Activated CD4-positive, alpha-beta T cell treated with anti-CD3 and anti-CD28 coated beads, Interleukin-2, amount 50 U/mL, for 16 hours (primary cell): ENCODE results near the gene NTRK1.
"Not testable (repeated sequence)": the region's sequence is repeated elsewhere in the genome, so short reads cannot be mapped to it uniquely, and the experiment has no call there.

Source experiments
- DNase-seq: peaks from one replicate; pipeline ENCODE4 v3.0.0-alpha.2; 2020

Gene NTRK1

DNA sequence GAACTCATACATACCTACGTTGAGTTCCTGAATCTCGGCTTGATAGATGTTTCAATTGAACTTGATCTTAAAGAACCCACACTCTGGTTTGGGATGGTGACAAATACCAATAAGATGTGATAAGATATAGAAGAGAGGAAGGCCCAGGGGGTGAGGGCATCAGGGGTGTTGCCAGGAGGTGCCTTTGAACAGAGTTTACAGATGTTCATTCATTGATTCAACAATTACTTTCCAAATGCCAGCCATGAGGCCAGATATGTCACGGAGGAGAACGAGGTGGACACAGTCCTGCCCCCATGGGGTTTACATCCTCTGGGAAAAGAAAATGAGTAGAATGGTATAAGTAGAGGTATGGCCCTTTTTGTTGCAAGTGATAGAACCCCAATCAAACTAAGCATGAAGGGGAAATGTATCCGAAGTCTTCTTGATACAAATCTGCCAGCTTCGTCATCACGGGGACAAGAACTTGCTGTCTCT is 60.4 kb downstream of the NTRK1 start:
- DNase-seq = no peak

DNA sequence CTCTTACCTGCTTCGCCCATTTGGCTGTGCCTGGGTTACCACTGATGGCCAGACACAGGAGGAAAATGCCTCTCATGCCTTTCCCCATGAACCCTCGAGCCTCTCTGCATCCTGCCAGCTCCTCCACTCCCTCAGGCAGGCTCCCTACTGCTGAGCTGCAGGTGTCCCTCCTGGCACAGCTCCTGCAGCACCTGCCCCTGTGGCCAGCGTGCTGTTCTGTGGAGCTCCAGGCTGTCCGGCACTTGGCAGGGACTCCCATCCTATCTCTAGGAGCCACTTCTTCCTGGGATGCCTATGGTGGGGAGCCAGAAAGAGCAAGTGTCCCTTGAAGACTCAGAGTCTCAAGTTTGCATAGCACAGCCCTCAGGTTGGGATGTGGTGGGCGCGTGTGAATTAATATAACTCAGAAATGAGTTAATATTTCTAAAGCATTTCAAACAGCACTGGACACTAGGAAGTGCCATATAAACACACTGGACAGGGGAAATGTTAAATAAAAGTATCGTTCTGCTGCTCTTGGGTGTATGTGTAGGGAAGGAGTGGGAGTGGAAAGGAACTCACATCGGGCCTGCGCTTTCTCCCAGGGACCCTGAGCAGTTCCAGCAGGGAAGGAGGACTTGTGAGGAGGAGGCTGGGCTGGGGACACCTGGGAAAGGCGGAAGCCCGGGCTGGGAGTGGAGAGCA is 62.5 kb downstream of the NTRK1 start:
- DNase-seq = no peak

DNA sequence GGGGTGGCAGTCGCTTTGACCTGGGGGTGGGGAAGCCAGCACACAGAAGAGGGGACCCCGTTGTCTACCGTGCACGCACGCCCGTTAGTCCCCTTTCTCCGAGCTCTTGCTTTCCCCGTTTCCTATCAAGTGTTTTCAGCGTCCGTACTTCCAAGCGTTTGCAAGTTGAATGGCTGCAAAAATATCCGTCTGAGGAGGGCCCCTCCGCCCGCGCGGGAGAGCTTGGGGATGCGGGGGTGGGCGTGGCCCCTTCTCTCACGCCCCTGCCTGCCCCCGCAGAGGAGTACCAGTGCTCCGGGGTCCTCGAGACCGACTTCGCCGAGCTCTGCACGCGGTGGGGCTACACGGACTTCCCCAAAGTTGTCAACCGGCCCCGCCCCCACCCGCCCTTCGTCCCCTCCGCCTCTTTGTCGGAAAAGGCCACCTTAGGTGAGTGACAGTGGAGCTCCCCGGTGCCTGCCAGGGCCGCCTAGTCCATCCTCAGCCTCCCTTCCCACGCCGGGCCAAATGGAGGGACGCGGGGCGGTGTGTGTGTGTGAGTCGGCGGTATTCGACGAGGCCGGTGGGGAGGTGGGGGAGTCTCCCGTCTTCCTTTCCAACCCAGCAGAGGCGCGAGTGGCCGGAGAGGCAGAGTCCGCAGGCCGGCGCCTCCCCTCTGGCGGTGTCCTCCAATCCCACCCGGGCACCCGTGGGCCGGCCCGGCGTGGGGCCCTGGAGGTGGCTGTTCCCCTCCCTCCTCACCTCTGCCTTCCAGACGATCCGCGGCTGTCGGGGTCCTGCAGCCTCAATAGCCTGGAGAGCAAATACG is 63.2 kb downstream of the NTRK1 start:
- no peak for DNase-seq

DNA sequence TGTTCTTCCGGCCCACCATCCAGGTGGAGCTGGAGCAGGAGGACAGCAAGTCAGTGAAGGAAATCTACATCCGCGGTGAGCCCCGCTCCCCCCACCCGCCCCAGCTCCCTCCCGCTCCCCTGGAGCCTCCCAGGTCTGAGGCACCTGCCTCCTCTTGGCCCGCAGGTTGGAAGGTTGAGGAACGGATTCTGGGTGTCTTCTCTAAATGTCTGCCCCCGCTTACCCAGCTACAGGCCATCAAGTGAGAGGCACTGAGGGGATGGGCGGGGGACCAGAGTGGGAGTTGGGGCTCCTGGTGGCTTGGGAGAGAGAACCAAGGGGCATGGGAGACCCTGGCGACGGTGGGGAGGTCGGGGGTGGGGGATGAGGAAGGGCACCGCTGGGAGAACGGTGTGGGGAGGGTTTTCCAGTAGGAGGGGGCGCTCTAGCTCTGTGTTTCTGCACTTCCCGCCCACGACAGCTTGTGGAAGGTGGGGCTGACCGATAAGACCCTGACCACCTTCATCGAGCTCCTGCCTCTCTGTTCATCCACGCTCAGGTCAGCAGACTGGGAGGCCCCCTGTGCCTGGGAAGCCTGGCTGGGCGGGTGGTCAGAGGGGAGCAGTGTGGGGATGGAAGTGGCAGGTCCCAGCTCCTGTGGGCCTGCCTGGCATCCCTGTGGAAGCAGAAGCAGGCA is 64.0 kb downstream of the NTRK1 start:
- DNase-seq = no peak

DNA sequence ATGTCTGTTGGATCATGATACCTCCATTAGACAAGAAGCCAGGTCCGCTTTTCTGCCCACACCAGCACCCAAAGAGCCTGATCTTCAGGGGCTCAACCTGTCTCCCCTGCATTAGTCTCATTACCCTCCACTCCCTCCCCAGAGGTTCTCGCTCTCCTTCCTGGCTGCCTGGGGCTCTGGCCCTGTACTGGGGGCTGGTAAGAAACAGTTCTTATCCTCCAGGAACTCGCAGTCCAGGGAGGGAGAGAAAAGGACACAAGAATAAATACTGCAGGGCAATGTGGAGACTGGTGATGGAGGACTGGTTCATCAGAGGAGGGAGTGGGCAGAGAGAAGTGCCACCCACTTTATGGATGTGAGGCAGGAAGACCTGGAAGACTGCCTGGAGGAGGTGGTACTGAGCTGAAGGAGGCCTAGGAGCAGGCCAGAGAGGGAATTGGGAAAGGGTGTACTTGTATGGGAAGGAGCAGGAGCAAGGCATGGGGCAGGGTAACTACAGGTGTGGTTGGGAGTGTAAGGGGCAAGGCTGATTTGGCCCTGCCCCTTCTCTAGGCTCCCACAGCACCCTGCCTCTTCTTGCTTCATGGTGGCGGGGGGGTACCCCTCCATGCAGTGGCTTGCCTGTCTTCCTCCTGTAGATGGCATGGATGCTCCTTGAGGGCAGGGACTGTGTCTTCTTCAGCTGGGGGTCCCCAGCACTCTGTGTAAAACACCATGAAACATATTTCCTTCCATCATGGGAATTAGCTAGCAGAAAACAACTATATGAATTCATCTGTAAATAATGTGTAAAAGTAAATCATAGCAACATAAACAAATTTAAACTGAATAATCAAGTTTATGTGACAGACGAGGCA is 64.7 kb downstream of the NTRK1 start:
- DNase-seq = no peak

DNA sequence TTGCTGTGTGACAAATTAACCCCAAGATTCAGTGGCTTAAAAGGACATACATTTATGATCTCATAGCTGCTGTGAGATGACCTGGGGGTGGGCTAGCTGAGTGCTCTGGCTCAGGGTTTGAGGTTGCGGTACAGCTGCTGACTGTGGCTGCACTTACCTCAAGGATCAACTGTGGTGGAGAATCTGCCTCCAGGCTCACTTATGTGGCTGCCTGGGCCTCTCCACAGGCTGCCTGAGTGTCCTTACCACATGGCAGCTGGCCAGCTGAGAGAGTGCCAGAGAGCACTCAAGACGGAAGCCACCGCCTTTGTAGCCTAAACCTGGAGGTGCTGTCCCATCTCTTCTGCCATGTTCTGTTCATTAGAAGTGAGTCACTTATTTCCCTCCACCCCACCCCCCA is 65.5 kb downstream of the NTRK1 start:
- peak; percentile 17 for DNase-seq

DNA sequence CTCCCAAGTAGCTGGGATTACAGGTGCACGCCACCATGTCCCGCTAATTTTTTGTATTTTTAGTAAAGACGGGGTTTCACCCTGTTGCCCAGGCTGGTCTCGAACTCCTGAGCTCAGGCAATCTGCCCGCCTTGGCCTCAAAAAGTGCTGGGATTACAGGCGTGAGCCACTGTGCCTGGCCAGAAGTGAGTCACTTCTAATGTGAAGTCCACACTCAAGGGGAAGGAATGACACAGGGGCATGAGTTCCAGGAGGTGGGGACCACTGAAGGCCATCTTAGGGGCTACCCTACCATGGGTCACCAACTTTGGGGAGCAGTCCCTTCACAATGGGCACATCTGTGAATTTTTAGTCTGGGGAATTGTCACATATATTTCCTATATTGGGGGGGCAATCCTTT is 66.0 kb downstream of the NTRK1 start:
- DNase-seq = not testable (repeated sequence)

DNA sequence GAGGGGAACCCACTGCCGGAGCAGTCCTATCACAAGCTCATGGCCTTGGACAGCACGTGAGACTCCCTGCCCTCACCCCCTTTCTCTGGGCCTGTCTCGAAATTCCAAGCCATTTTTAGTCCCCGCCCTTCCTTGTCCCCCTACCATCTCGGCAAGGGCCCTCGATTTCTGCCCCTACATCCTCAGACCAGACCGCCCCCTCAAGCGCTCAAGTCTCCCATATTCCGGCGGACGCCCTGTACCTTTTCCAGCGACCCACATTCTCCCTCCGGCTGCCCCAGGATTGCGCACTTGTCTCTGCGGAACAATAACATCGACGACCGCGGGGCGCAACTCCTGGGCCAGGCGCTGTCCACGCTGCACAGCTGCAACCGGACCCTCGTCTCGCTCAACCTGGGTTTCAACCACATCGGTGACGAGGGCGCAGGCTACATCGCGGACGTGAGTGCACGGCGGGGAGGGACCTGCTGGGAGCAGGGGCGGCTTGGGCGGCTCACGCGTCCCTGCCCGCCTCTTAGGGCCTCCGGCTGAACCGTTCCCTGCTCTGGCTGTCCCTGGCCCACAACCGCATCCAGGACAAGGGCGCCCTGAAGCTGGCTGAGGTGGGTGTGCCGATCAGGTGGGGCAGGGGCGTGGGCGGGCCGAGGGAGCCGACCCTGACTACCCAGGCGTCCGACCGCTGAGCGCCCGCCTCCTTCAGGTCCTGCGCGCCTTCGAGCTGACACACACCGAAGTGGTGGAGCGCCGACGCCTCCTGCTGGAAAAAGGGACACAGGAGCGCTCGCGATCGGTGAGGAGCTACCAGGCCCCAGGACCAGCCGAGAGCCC is 66.8 kb downstream of the NTRK1 start:
- DNase-seq = peak; percentile 59

DNA sequence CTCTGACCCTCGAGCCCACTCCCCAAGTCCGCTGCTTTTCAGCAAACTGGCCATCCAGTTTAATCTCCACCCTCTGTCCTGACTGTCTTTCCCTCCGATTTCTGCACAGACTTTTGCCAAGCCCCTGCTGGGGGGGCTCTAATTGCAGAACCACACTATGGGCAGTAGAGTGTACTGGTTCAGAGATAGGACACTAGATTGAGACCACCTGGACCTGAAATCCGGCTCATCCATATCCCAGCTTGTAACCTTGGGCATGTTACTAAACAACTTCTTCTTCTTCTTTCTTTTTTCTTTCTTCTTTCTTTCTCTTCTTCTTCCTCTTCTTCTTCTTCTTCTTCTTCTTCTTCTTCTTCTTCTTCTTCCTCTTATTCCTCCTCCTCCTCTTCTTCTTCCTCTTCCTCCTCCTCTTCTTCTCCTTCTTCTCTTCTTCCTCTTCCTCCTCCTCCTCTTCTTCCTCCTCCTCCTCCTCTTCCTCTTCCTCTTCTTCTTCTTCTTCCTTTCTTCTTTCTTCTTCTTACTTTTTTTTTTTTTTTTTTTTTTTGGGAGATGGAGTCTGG is 67.5 kb downstream of the NTRK1 start:
- no peak for DNase-seq

DNA sequence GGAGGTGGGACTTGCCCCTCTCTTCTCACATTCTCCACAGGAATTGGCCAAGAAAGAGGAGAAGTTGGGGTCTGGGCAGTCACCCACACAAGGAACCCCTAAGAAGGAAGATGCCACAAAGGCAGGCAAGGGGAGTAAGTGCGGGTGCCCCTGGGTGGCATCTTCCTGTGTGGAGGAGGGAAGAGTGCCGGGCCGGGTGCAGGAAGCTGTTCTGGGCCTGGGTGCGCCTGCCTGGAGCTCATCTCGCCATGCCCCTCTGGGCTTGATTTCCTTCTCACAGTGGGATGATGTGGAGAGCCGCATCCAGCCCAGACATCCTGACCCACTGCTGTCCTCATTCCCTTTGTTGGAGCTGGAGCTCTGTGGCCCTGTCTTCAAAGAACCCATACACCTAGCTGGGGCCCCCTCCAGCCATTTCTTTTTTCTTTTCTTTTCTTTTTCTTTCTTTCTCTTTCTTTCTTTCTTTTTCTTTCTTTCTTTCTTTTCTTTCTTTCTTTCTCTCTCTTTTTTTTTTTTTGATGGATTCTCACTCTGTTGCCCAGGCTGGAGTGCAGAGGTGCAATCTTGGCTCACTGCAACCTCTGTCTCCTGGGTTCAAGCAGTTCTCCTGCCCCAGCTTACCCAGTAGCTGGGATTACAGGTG is 69.1 kb downstream of the NTRK1 start:
- DNase-seq = no peak

DNA sequence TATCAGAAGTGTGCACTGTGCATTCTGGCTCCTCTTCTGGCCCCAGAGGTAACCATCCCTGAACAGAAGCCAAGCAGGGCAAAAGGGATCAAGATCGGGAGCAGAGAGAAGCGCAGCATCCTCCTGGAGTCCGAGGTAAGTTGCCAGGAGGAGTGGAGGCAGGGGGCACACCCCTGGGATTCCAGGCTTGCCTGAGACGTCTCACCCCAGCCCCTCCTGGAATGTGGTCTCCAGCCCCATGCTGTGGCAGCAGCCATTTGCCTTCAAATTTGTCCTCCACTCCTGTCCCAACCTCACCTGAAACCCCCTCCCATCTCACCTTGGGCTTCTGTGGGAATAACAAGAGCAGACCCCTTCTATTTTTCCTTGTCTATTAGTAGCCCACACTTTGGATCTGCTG is 69.8 kb downstream of the NTRK1 start:
- no peak for DNase-seq
